ENCODE results near the gene NOP9. TPM values are rescaled to one million over a fixed set of nuclear protein-coding genes. Genes with fewer than 3 reads are reported as not detected.
A peak's percentile ranks its signal among the peaks of the same experiment; 100 is the strongest.
"Not testable (repeated sequence)": the region's sequence is repeated elsewhere in the genome, so short reads cannot be mapped to it uniquely, and the experiment has no call there.

NOP9 gene
- total and polyA plus RNA-seq, 8 donors = 6.2 to 13.9 (median 9.7) TPM

DNA sequence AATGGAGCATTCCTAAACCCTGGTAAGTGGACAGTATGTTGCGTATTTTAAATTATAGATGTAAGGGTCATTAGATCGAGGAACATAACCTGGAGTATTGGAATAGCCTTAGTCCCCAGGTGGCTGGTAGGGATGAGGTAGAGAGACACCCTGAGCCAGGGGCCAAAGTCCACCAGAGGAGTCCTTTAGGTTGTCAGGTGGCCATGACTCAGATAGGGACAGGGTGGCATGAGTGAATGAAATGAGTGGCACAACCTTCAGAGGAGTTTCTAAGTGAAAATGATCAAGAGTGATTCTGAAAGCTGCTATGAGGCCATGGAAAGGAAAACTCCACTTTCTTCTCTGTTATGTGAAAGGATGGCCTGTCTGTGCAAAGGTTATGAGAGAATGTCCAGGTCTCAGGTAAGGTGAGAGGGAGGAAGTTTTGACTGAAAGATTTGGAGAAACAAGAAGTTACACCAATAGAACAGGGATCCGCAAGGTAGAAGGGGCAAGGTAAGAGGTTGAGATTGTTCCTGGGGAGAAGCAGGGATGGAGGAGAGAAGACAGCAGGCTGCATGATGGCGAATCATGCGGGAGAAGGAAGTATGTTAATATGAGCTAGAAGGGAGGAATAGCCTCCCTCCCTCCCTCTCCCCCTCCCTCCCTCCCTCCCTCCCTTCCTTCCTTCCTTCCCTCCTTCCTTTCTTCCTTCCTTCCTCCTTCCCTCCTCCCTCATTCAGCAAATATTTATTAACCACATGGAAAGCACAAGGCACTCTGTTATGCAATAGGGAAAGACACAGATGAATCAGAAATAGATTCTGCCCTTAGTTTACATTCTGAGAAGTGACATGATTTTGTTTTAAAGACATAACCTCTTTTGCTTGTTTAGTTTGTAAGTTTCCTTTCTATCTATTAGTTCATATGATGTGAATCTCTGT, 54.2 kb downstream of the NOP9 start:
- FAIRE-seq (no peak), ATAC-seq (peak in 3 of 4 donors; percentile 38 to 80 (median 72)), DNase-seq (peak in 1 of 6 donors; percentile 31)
- Histone ChIP-seq H3K9me3 (no peaks in the 10 kb centered on the region), H3K27me3 (no peaks in the 10 kb centered on the region), H3K36me3 (no peaks in the 10 kb centered on the region), H3K4me3 (no peak overlapping the region), H3K4me1 (no peaks in the 10 kb centered on the region), H3K27ac (no peak overlapping the region)
- 56 to 82% methylated on average over 4 to 5 of the region's 5 CpGs for WGBS, 2 donors
- intact Hi-C loops (cut with DNase I) = no loop called here
- TF ChIP-seq, protein P1, sequence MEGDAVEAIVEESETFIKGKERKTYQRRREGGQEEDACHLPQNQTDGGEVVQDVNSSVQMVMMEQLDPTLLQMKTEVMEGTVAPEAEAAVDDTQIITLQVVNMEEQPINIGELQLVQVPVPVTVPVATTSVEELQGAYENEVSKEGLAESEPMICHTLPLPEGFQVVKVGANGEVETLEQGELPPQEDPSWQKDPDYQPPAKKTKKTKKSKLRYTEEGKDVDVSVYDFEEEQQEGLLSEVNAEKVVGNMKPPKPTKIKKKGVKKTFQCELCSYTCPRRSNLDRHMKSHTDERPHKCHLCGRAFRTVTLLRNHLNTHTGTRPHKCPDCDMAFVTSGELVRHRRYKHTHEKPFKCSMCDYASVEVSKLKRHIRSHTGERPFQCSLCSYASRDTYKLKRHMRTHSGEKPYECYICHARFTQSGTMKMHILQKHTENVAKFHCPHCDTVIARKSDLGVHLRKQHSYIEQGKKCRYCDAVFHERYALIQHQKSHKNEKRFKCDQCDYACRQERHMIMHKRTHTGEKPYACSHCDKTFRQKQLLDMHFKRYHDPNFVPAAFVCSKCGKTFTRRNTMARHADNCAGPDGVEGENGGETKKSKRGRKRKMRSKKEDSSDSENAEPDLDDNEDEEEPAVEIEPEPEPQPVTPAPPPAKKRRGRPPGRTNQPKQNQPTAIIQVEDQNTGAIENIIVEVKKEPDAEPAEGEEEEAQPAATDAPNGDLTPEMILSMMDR (IDR thresholded peaks at IDR 0.05) = no peak

DNA sequence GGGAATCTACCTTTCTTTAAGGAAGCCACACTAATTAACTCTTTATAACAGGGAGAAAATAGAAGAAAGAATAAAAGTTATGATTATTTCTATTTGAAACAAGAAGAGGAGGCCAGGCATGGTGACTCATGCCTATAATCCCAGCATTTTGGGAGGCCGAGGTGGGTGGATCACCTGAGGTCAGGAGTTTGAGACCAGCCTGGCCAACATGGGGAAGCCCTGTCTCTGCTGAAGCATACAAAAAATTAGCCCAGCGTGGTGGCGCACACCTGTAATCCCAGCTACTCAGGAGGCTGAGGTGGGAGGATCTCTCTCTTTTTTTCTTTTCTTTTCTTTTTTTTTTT, 54.8 kb downstream of the NOP9 start:
- FAIRE-seq; H3K27ac ChIP-seq; H3K36me3 ChIP-seq; DNase-seq; H3K4me3 ChIP-seq; H3K9me3 ChIP-seq; ATAC-seq; H3K4me1 ChIP-seq; intact Hi-C loops (cut with DNase I); H3K27me3 ChIP-seq: not testable (repeated sequence)
- WGBS, 2 donors = 84 to 92% methylated on average over 3 of the region's 3 CpGs

DNA sequence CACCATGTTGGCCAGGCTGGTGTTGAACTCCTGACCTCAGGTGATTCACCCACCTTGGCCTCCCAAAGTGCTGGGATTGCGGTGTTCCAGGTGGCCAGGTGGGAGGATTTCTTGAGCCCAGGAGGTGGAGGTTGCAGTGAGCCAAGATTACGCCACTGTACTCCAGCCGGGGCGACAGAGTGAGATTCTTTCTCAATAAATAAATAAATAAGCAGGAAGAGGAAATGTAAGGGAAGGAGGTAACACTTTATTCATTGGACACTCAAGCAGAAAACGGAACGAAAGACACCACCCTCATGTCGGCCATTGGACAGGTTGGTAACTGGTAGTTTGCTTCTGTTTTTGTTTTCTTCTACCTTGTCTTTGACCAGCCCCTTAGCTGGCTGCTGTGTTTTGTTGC, 55.4 kb downstream of the NOP9 start:
- no peak for DNase-seq
- no peak for FAIRE-seq
- no peaks in the 10 kb centered on the region for H3K27me3 ChIP-seq
- H3K36me3 ChIP-seq = no peaks in the 10 kb centered on the region
- H3K4me1 ChIP-seq = no peaks in the 10 kb centered on the region
- ATAC-seq = no peak
- no peak overlapping the region for H3K27ac ChIP-seq
- intact Hi-C loops (cut with DNase I) = no loop called here
- H3K9me3 ChIP-seq = no peaks in the 10 kb centered on the region
- TF ChIP-seq, protein P1 (IDR thresholded peaks at IDR 0.05) = no peak
- WGBS, 2 donors = 85 to 93% methylated on average over 7 of the region's 7 CpGs
- no peak overlapping the region for H3K4me3 ChIP-seq

DNA sequence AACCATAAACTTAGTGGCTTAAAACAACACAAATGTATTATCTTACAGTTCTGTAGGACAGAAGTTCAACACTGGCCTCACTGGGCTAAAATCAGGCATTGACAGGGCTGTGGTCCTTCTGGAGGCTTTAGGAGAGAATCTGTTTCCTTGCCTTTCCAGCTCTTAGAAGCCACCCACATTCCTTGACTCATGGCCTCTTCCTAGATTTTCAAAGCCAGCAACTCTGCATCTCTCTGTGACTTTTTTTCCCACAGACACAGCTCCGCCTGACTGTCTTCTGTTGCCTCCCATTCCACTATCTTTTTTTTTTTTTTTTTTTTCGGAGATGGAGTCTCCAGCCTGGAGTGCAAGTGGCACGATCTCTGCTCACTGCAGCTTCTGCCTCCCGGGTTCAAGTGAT, 56.6 kb downstream of the NOP9 start:
- Histone ChIP-seq H3K36me3 (no peaks in the 10 kb centered on the region), H3K4me3 (no peak overlapping the region), H3K27me3 (no peaks in the 10 kb centered on the region), H3K27ac (no peak overlapping the region), H3K9me3 (no peaks in the 10 kb centered on the region), H3K4me1 (no peaks in the 10 kb centered on the region)
- DNase-seq (no peak), ATAC-seq (no peak), FAIRE-seq (no peak)
- intact Hi-C loops (cut with DNase I) = no loop called here
- TF ChIP-seq, protein P1 (IDR thresholded peaks at IDR 0.05) = no peak
- 79 to 80% methylated on average over 4 of the region's 4 CpGs for WGBS, 2 donors

Other genes with a start within 250 kb of the NOP9 start
Only the 30 nearest of the 34 such genes appear.
- 10 to 100 TPM; 50.1 to 78.9 (median 60.3) TPM for gene DCAF11, start 185.1 kb upstream of the NOP9 start, total RNA-seq
- gene DCAF11, start 185.1 kb upstream of the NOP9 start, polyA plus RNA-seq = 10 to 100 TPM; 34.2 to 41.6 TPM
- 1 to 10 TPM in 3 of 6 donors, under 1 TPM in 3; 0.37 to 2.4 (median 1.1) TPM for gene NRL, start 184.9 kb upstream of the NOP9 start, total RNA-seq
- gene NRL, start 184.9 kb upstream of the NOP9 start, polyA plus RNA-seq = 1 to 10 TPM; 2.3 TPM
- 10 to 100 TPM in 1 of 6 donors, 1 to 10 TPM in 5; 2.7 to 12.0 (median 4.0) TPM for gene FITM1, start 169.2 kb upstream of the NOP9 start, total RNA-seq
- 10 to 100 TPM in 1 of 2 donors, 1 to 10 TPM in 1; 3.4 to 11.1 TPM for gene FITM1, start 169.2 kb upstream of the NOP9 start, polyA plus RNA-seq
- 100 to 1,000 TPM in 2 of 6 donors, 10 to 100 TPM in 4; 46.4 to 107 (median 68.8) TPM for gene PSME1, start 163.7 kb upstream of the NOP9 start, total RNA-seq
- gene PSME1, start 163.7 kb upstream of the NOP9 start, polyA plus RNA-seq = 100 to 1,000 TPM in 1 of 2 donors, 10 to 100 TPM in 1; 88.9 to 132 TPM
- gene EMC9, start 158.3 kb upstream of the NOP9 start, total RNA-seq = 10 to 100 TPM in 5 of 6 donors, 1 to 10 TPM in 1; 8.1 to 18.8 (median 13.5) TPM
- 10 to 100 TPM; 52.4 to 72.6 TPM for gene EMC9, start 158.3 kb upstream of the NOP9 start, polyA plus RNA-seq
- 10 to 100 TPM; 33.9 to 90.3 (median 59.2) TPM for gene PSME2, start 153.2 kb upstream of the NOP9 start, total RNA-seq
- 100 to 1,000 TPM; 180 to 285 TPM for gene PSME2, start 153.2 kb upstream of the NOP9 start, polyA plus RNA-seq
- 10 to 100 TPM; 25.8 to 44.2 (median 37.1) TPM for gene RNF31, start 152.4 kb upstream of the NOP9 start, total RNA-seq
- 100 to 1,000 TPM; 124 to 169 TPM for gene RNF31, start 152.4 kb upstream of the NOP9 start, polyA plus RNA-seq
- 10 to 100 TPM; 20.3 to 60.7 (median 27.9) TPM for gene IRF9, start 138.6 kb upstream of the NOP9 start, total RNA-seq
- gene IRF9, start 138.6 kb upstream of the NOP9 start, polyA plus RNA-seq = 10 to 100 TPM; 50.7 to 60.8 TPM
- 1 to 10 TPM; 3.5 to 9.9 (median 4.5) TPM for gene REC8, start 127.8 kb upstream of the NOP9 start, total RNA-seq
- 10 to 100 TPM; 22.8 to 41.1 TPM for gene REC8, start 127.8 kb upstream of the NOP9 start, polyA plus RNA-seq
- gene IPO4, start 111.0 kb upstream of the NOP9 start, total RNA-seq = 10 to 100 TPM; 24.6 to 62.0 (median 31.0) TPM
- gene IPO4, start 111.0 kb upstream of the NOP9 start, polyA plus RNA-seq = 10 to 100 TPM; 21.3 to 29.4 TPM
- gene TM9SF1, start 104.4 kb upstream of the NOP9 start, total RNA-seq = 10 to 100 TPM; 29.2 to 46.8 (median 38.4) TPM
- 10 to 100 TPM; 20.5 to 34.4 TPM for gene TM9SF1, start 104.4 kb upstream of the NOP9 start, polyA plus RNA-seq
- under 1 TPM in 5 of 6 donors, not detected in 1; 0.16 to 0.66 (median 0.40) TPM for gene TSSK4, start 94.2 kb upstream of the NOP9 start, total RNA-seq
- gene TSSK4, start 94.2 kb upstream of the NOP9 start, polyA plus RNA-seq = under 1 TPM; 0.14 to 0.46 TPM
- 10 to 100 TPM; 16.3 to 31.2 (median 22.4) TPM for gene CHMP4A, start 86.4 kb upstream of the NOP9 start, total RNA-seq
- 10 to 100 TPM; 35.4 to 79.9 TPM for gene CHMP4A, start 86.4 kb upstream of the NOP9 start, polyA plus RNA-seq
- gene MDP1, start 83.8 kb upstream of the NOP9 start, total RNA-seq = 10 to 100 TPM in 2 of 6 donors, 1 to 10 TPM in 4; 7.8 to 11.9 (median 9.3) TPM
- 10 to 100 TPM; 20.4 to 31.7 TPM for gene MDP1, start 83.8 kb upstream of the NOP9 start, polyA plus RNA-seq
- 10 to 100 TPM; 32.5 to 65.1 (median 46.9) TPM for gene NEDD8, start 67.5 kb upstream of the NOP9 start, total RNA-seq
- gene NEDD8, start 67.5 kb upstream of the NOP9 start, polyA plus RNA-seq = 100 to 1,000 TPM in 1 of 2 donors, 10 to 100 TPM in 1; 62.8 to 118 TPM
- gene GMPR2, start 66.9 kb upstream of the NOP9 start, total RNA-seq = 10 to 100 TPM; 24.3 to 37.0 (median 28.6) TPM
- 10 to 100 TPM; 23.6 to 48.1 TPM for gene GMPR2, start 66.9 kb upstream of the NOP9 start, polyA plus RNA-seq
- gene TINF2, start 57.2 kb upstream of the NOP9 start, total RNA-seq = 10 to 100 TPM; 32.1 to 42.6 (median 34.4) TPM
- gene TINF2, start 57.2 kb upstream of the NOP9 start, polyA plus RNA-seq = 10 to 100 TPM; 23.8 to 43.8 TPM
- gene TGM1, start 36.7 kb upstream of the NOP9 start, total RNA-seq = 1 to 10 TPM; 1.2 to 3.8 (median 2.2) TPM
- gene TGM1, start 36.7 kb upstream of the NOP9 start, polyA plus RNA-seq = 1 to 10 TPM; 4.8 to 5.4 TPM
- 10 to 100 TPM; 15.4 to 21.0 (median 18.2) TPM for gene RABGGTA, start 28.3 kb upstream of the NOP9 start, total RNA-seq
- gene RABGGTA, start 28.3 kb upstream of the NOP9 start, polyA plus RNA-seq = 10 to 100 TPM; 49.1 to 51.5 TPM
- 10 to 100 TPM in 3 of 6 donors, 1 to 10 TPM in 3; 6.1 to 15.3 (median 11.2) TPM for gene DHRS1, start 70 bp upstream of the NOP9 start, total RNA-seq
- 10 to 100 TPM; 18.9 to 21.1 TPM for gene DHRS1, start 70 bp upstream of the NOP9 start, polyA plus RNA-seq
- 10 to 100 TPM in 3 of 6 donors, 1 to 10 TPM in 3; 6.3 to 11.3 (median 9.4) TPM for gene CIDEB, start 8.1 kb downstream of the NOP9 start, total RNA-seq
- gene CIDEB, start 8.1 kb downstream of the NOP9 start, polyA plus RNA-seq = 10 to 100 TPM in 1 of 2 donors, 1 to 10 TPM in 1; 9.2 to 15.0 TPM
- 1 to 10 TPM; 1.5 to 3.0 (median 2.2) TPM for gene LTB4R2, start 10.3 kb downstream of the NOP9 start, total RNA-seq
- 1 to 10 TPM in 1 of 2 donors, under 1 TPM in 1; 0.73 to 3.1 TPM for gene LTB4R2, start 10.3 kb downstream of the NOP9 start, polyA plus RNA-seq
- 1 to 10 TPM; 1.9 to 3.2 (median 2.3) TPM for gene LTB4R, start 11.7 kb downstream of the NOP9 start, total RNA-seq
- 10 to 100 TPM; 13.0 to 15.5 TPM for gene LTB4R, start 11.7 kb downstream of the NOP9 start, polyA plus RNA-seq
- 10 to 100 TPM in 1 of 6 donors, 1 to 10 TPM in 5; 3.2 to 10.6 (median 5.1) TPM for gene ADCY4, start 35.2 kb downstream of the NOP9 start, total RNA-seq
- 10 to 100 TPM; 33.8 to 59.3 TPM for gene ADCY4, start 35.2 kb downstream of the NOP9 start, polyA plus RNA-seq
- gene RIPK3, start 40.1 kb downstream of the NOP9 start, total RNA-seq = 10 to 100 TPM in 1 of 6 donors, 1 to 10 TPM in 5; 3.9 to 12.1 (median 5.7) TPM
- 10 to 100 TPM; 12.9 to 13.0 TPM for gene RIPK3, start 40.1 kb downstream of the NOP9 start, polyA plus RNA-seq
- 10 to 100 TPM in 3 of 6 donors, 1 to 10 TPM in 3; 3.3 to 27.5 (median 10.5) TPM for gene NFATC4, start 68.3 kb downstream of the NOP9 start, total RNA-seq
- gene NFATC4, start 68.3 kb downstream of the NOP9 start, polyA plus RNA-seq = 10 to 100 TPM; 77.0 to 97.9 TPM
- gene NYNRIN, start 99.2 kb downstream of the NOP9 start, total RNA-seq = 1 to 10 TPM; 2.1 to 9.0 (median 4.3) TPM
- gene NYNRIN, start 99.2 kb downstream of the NOP9 start, polyA plus RNA-seq = 1 to 10 TPM; 2.7 to 5.6 TPM
- gene CBLN3, start 129.8 kb downstream of the NOP9 start, total RNA-seq = 1 to 10 TPM in 1 of 6 donors, under 1 TPM in 5; 0.47 to 5.6 (median 0.75) TPM
- gene CBLN3, start 129.8 kb downstream of the NOP9 start, polyA plus RNA-seq = 1 to 10 TPM in 1 of 2 donors, under 1 TPM in 1; 0.91 to 1.4 TPM
- 10 to 100 TPM; 25.4 to 42.9 (median 27.9) TPM for gene KHNYN, start 130.1 kb downstream of the NOP9 start, total RNA-seq
- gene KHNYN, start 130.1 kb downstream of the NOP9 start, polyA plus RNA-seq = 10 to 100 TPM; 21.8 to 26.9 TPM
- 10 to 100 TPM; 22.0 to 33.8 (median 28.9) TPM for gene SDR39U1, start 142.9 kb downstream of the NOP9 start, total RNA-seq
- gene SDR39U1, start 142.9 kb downstream of the NOP9 start, polyA plus RNA-seq = 100 to 1,000 TPM in 1 of 2 donors, 10 to 100 TPM in 1; 86.1 to 124 TPM